Thymus (tissue), 14 donors: Measurements from ENCODE around the gene MAP1LC3C. TPM values are rescaled to one million over a fixed set of nuclear protein-coding genes. Genes with fewer than 3 reads are reported as not detected.

Experiments
- DNase-seq, 9 donors: peaks; one replicate each; pipeline ENCODE4 v3.0.0-alpha.2; 2013; ENCODE audit warnings: low spot score in 9 of 9, low read depth in 6 of 9, missing footprints in 1 of 9
- H3K27ac ChIP-seq, 2 donors: one replicate each; pipeline ENCODE4 v1.5.1; 2013; ENCODE audit warnings: control low read depth in 1 of 2, low read depth in 1 of 2, low read length in 1 of 2, mild to moderate bottlenecking in 1 of 2, moderate library complexity in 1 of 2
- H3K27me3 ChIP-seq, 2 donors: one replicate each; pipeline ENCODE4 v1.5.1; 2013; ENCODE audit warnings: low read length in 1 of 2; ENCODE audit not compliant: control insufficient read depth in 2 of 2, insufficient read depth in 1 of 2
- H3K36me3 ChIP-seq, 2 donors: one replicate each; pipeline ENCODE4 v1.5.1; 2013; ENCODE audit warnings: low read length in 1 of 2, mild to moderate bottlenecking in 1 of 2, moderate library complexity in 1 of 2; ENCODE audit not compliant: control insufficient read depth in 2 of 2, insufficient read depth in 2 of 2
- H3K4me1 ChIP-seq, 2 donors: one replicate each; pipeline ENCODE4 v1.5.1; 2013; ENCODE audit warnings: low read length in 2 of 2; ENCODE audit not compliant: control insufficient read depth in 2 of 2, insufficient read depth in 2 of 2
- H3K4me3 ChIP-seq, 2 donors: one replicate each; pipeline ENCODE4 v1.5.1; 2013; ENCODE audit warnings: low read length in 2 of 2, control low read depth in 1 of 2, mild to moderate bottlenecking in 1 of 2
- H3K9me3 ChIP-seq, 2 donors: one replicate each; pipeline ENCODE4 v1.5.1; 2013; ENCODE audit warnings: low read length in 1 of 2, mild to moderate bottlenecking in 1 of 2; ENCODE audit not compliant: control insufficient read depth in 2 of 2, insufficient read depth in 1 of 2
- WGBS: extraction: QIAGEN DNeasy Blood & Tissue Kit; methylation state at CpG from one replicate; pipeline ENCODE4 v1.1.7; 2013; 5-methylcytosine and 5-hydroxymethylcytosine counted together
- long read RNA-seq, 10 donors: transcript quantifications; one replicate each; lab custom pipeline, GENCODE V29; 2026
- polyA plus RNA-seq: library from polyadenylated mRNA; stranded (reverse); fragments of 200-250 nt; gene quantifications from one replicate; pipeline ENCODE4 v1.2.3, GENCODE V29; 2013
- total RNA-seq: library from RNA; stranded (reverse); fragments of 120-200 nt; gene quantifications from one replicate; pipeline ENCODE4 v1.2.4, GENCODE V29; 2013
- donor health status: healthy.

Gene MAP1LC3C
- total RNA-seq (0.47 TPM), polyA plus RNA-seq (5.5 TPM)
- long read RNA-seq, donor 1 = 0 reads
- long read RNA-seq, donor 2 = 0 reads
- long read RNA-seq, donor 3 = 0 reads
- long read RNA-seq, donor 4 = 0 reads
- long read RNA-seq, donor 5 = 0 reads
- long read RNA-seq, donor 6 = 0 reads
- long read RNA-seq, donor 7 = 0 reads
- long read RNA-seq, donor 8 = 0 reads
- long read RNA-seq, donor 9 = 0 reads
- long read RNA-seq, donor 10 = 0 reads

- no peak for DNase-seq
- Histone ChIP-seq H3K27ac (no peak within 1 kb of the TSS), H3K9me3 (no peaks in the 10 kb centered on the region), H3K4me1 (peaks cover 0 to 6% of the 10 kb centered on the region in 2 donors), H3K27me3 (peaks cover 0 to 2% of the 10 kb centered on the region in 2 donors), H3K4me3 (no peak within 1 kb of the TSS), H3K36me3 (no peaks in the 10 kb centered on the region)
- 55% methylated on average over 4 of the region's 4 CpGs for WGBS
These were observed at the start of gene MAP1LC3C for GRCh38 chr1:241999026-241999425. MAP1LC3C (minus strand) TSS chr1:241999098; CDS start chr1:241999008, 90 bp downstream.

- no peaks in the 10 kb centered on the region for H3K9me3 ChIP-seq
- no peak overlapping the region for H3K27ac ChIP-seq
- no peaks in the 10 kb centered on the region for H3K27me3 ChIP-seq
- H3K4me3 ChIP-seq = no peak overlapping the region
- H3K4me1 ChIP-seq = no peaks in the 10 kb centered on the region
- no peak for DNase-seq
- no peaks in the 10 kb centered on the region for H3K36me3 ChIP-seq
- WGBS = 59% methylated on average over 3 of the region's 3 CpGs
These were observed 44.3 kb upstream of the MAP1LC3C start for GRCh38 chr1:242043165-242043564.

GRCh38 chr1:242034392-242034791 is 35.5 kb upstream of the MAP1LC3C start:
- no peaks in the 10 kb centered on the region for H3K9me3 ChIP-seq
- no peak overlapping the region for H3K27ac ChIP-seq
- no peaks in the 10 kb centered on the region for H3K4me1 ChIP-seq
- no peaks in the 10 kb centered on the region for H3K36me3 ChIP-seq
- 95% methylated on average over 5 of the region's 5 CpGs for WGBS
- no peak overlapping the region for H3K4me3 ChIP-seq
- no peak for DNase-seq
- H3K27me3 ChIP-seq = no peaks in the 10 kb centered on the region

GRCh38 chr1:242033447-242033846 is 34.5 kb upstream of the MAP1LC3C start:
- WGBS = 88% methylated on average over 4 of the region's 4 CpGs
- Histone ChIP-seq H3K4me3 (no peak overlapping the region), H3K36me3 (no peaks in the 10 kb centered on the region), H3K9me3 (no peaks in the 10 kb centered on the region), H3K27ac (no peak overlapping the region), H3K27me3 (no peaks in the 10 kb centered on the region), H3K4me1 (no peaks in the 10 kb centered on the region)
- no peak for DNase-seq

- no peaks in the 10 kb centered on the region for H3K4me1 ChIP-seq
- H3K36me3 ChIP-seq = no peaks in the 10 kb centered on the region
- no peak overlapping the region for H3K4me3 ChIP-seq
- H3K27ac ChIP-seq = no peak overlapping the region
- WGBS = 93% methylated on average over 1 of the region's 1 CpG
- no peaks in the 10 kb centered on the region for H3K9me3 ChIP-seq
- DNase-seq = no peak
- no peaks in the 10 kb centered on the region for H3K27me3 ChIP-seq
These were observed 31.2 kb upstream of the MAP1LC3C start for GRCh38 chr1:242030071-242030470.

- no peak overlapping the region for H3K4me3 ChIP-seq
- no peaks in the 10 kb centered on the region for H3K27me3 ChIP-seq
- WGBS = 92% methylated on average over 13 of the region's 13 CpGs
- H3K4me1 ChIP-seq = no peaks in the 10 kb centered on the region
- H3K27ac ChIP-seq = no peak overlapping the region
- DNase-seq = no peak
- H3K36me3 ChIP-seq = no peaks in the 10 kb centered on the region
- no peaks in the 10 kb centered on the region for H3K9me3 ChIP-seq
These were observed 26.8 kb upstream of the MAP1LC3C start for GRCh38 chr1:242025681-242026080.

GRCh38 chr1:242023805-242024204 is 24.9 kb upstream of the MAP1LC3C start:
- H3K9me3 ChIP-seq = no peaks in the 10 kb centered on the region
- H3K4me3 ChIP-seq = no peak overlapping the region
- 83% methylated on average over 6 of the region's 6 CpGs for WGBS
- H3K4me1 ChIP-seq = no peaks in the 10 kb centered on the region
- no peaks in the 10 kb centered on the region for H3K27me3 ChIP-seq
- no peak overlapping the region for H3K27ac ChIP-seq
- no peaks in the 10 kb centered on the region for H3K36me3 ChIP-seq
- DNase-seq = no peak

GRCh38 chr1:242019018-242019417 is 20.1 kb upstream of the MAP1LC3C start:
- no peaks in the 10 kb centered on the region for H3K27me3 ChIP-seq
- no peaks in the 10 kb centered on the region for H3K4me1 ChIP-seq
- H3K9me3 ChIP-seq = no peaks in the 10 kb centered on the region
- DNase-seq = no peak
- 86% methylated on average over 6 of the region's 6 CpGs for WGBS
- no peak overlapping the region for H3K4me3 ChIP-seq
- H3K27ac ChIP-seq = no peak overlapping the region
- no peaks in the 10 kb centered on the region for H3K36me3 ChIP-seq

GRCh38 chr1:242017580-242018233 is 18.8 kb upstream of the MAP1LC3C start:
- WGBS = 47% methylated on average over 10 of the region's 10 CpGs
- peak in 7 of 9 donors; percentile 5 to 46 (median 18) for DNase-seq
- H3K27ac ChIP-seq = no peak overlapping the region
- H3K9me3 ChIP-seq = no peaks in the 10 kb centered on the region
- H3K36me3 ChIP-seq = no peaks in the 10 kb centered on the region
- no peaks in the 10 kb centered on the region for H3K4me1 ChIP-seq
- no peaks in the 10 kb centered on the region for H3K27me3 ChIP-seq
- H3K4me3 ChIP-seq = no peak overlapping the region
